Measurements from ENCODE around the gene MFAP2. TPM values are rescaled to one million over a fixed set of nuclear protein-coding genes. Genes with fewer than 3 reads are reported as not detected.
"Not testable (repeated sequence)": the region's sequence is repeated elsewhere in the genome, so short reads cannot be mapped to it uniquely, and the experiment has no call there.

MFAP2 gene
- total RNA-seq, 1 donor, result not detected

- not testable (repeated sequence) for H3K4me1 ChIP-seq (ENCODE audit: insufficient read depth, low read length); H3K4me3 ChIP-seq (ENCODE audit: low read length); H3K27me3 ChIP-seq (ENCODE audit: insufficient read depth, low read length); H3K9me3 ChIP-seq (ENCODE audit: low read depth, low read length)
Observed at GRCh38 chr1:16946185-16946584, 34.2 kb downstream of the MFAP2 start.

DNA sequence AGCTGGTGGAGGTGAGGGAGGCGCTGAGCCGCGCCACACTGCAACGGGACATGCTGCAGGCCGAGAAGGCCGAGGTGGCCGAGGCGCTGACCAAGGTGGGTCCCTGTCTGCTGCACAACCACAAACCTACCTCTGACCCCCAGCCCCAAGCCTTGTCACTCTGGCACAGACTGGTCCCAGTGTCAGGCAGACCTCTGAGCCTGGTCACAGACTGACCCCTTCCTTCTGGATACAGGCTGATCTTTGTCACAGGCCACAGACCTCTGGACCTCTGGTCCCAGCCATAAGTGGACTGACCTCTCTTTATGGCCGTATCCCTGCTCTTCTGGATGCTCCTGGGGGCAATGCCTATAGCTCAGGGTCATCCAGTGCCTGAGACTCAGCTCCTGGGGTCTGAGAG, 34.9 kb downstream of the MFAP2 start:
- not testable (repeated sequence) for H3K27me3 ChIP-seq (ENCODE audit: insufficient read depth, low read length); H3K4me1 ChIP-seq (ENCODE audit: insufficient read depth, low read length); H3K4me3 ChIP-seq (ENCODE audit: low read length); H3K9me3 ChIP-seq (ENCODE audit: low read depth, low read length)

DNA sequence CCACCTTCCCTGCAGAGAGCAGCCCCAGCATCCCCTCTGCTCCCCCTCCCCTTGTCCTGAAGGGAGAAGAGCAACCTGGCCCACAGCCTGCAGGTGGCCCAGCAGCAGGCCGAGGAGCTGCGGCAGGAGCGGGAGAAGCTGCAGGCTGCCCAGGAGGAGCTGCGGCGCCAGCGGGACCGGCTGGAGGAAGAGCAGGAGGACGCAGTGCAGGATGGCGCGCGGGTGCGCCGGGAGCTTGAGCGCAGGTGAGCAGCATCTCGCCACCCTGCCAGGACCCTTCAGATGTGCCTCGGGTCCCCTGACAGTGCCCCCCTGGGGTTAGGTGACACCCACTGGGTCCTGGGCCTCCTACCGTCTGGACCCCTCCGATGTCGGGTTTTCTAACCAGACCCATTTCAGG, 36.4 kb downstream of the MFAP2 start:
- H3K27me3 ChIP-seq (ENCODE audit: insufficient read depth, low read length), result no peaks in the 10 kb centered on the region

DNA sequence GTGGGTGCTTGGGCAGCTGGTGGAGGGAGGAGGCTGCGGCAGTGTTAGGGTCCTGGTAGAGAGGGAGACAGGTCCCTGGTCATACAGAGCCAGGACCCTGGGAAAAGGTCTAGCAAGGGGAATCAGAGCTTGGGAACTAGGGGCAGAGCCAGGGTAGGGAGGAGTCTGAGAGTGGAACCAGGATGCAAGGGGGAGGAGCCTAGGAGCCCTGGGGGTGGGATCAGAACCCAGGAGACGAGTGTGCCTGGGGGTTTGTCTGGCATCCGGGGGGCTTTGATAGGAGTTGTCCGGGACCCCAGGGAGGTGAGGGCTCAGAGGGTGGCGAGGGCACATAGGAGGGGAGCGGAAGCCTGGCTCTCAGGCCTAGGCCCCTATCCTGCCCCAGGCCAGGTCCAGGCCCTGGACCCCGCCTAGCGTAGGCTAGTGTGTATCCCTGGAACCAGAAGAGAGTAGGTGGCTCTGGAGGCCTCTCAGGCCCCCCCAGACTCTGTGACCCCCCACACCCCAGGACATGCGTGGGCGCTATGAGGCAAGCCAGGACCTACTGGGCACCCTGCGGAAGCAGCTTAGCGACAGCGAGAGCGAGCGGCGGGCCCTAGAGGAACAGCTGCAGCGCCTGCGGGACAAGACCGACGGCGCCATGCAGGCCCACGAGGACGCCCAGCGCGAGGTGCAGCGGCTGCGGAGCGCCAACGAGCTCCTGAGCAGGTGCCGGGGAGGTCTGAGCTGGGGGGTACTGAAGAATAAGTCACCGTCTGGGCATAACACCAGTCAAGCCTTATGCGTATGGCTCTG, 40.8 kb downstream of the MFAP2 start:
- not testable (repeated sequence) for H3K4me1 ChIP-seq (ENCODE audit: insufficient read depth, low read length); H3K9me3 ChIP-seq (ENCODE audit: low read depth, low read length); H3K27me3 ChIP-seq (ENCODE audit: insufficient read depth, low read length); H3K4me3 ChIP-seq (ENCODE audit: low read length)

More for the DNA sequence above, 36.4 kb downstream of the MFAP2 start:
- Histone ChIP-seq H3K9me3 (ENCODE audit: low read depth, low read length) (no peaks in the 10 kb centered on the region), H3K4me3 (ENCODE audit: low read length) (no peak overlapping the region), H3K4me1 (ENCODE audit: insufficient read depth, low read length) (no peaks in the 10 kb centered on the region)

DNA sequence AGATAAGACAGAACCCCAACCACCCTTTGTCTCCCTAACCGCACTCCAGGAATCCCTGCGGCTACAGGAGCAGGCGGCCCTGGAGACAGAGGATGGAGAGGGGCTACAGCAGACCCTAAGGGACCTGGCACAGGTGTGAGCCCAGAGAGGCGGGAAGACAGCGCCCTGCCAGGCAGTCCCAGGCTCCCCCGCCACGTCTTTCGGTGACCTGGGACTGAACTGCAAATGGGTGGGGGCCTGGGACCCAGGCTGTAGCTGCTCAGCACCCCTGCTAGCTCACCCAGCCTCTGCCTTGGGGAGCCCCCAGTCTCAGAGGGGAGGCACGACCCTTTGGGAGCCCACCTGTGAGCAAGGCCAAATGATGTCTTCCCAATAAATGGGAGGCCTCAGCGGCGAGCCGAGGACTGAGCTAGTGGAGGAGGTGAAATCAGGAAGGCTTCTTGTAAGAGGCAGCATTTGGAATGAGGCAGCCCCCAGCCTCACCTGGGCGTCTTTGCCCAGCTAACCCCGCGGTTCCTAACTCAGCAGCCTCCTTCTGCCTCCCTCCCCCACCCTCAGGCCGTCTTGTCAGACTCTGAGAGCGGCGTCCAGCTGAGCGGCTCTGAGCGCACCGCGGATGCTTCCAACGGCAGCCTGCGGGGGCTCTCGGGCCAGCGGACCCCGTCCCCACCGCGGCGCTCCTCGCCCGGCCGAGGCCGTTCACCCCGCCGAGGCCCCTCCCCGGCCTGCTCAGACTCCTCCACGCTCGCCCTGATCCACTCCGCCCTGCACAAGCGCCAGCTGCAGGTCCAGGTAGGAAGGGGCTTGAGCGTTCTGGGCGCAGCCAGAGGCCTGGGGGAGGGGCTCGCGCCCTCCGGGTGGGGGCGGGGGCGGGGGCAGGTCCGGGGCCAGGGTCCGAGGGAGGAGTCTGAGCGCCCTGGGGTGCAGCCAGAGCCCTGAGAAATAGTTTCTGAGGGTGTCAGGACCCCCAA, 41.8 kb downstream of the MFAP2 start:
- Histone ChIP-seq H3K27me3 (ENCODE audit: insufficient read depth, low read length) (no peaks in the 10 kb centered on the region), H3K9me3 (ENCODE audit: low read depth, low read length) (no peaks in the 10 kb centered on the region), H3K4me3 (ENCODE audit: low read length) (no peak overlapping the region), H3K4me1 (ENCODE audit: insufficient read depth, low read length) (no peaks in the 10 kb centered on the region)

DNA sequence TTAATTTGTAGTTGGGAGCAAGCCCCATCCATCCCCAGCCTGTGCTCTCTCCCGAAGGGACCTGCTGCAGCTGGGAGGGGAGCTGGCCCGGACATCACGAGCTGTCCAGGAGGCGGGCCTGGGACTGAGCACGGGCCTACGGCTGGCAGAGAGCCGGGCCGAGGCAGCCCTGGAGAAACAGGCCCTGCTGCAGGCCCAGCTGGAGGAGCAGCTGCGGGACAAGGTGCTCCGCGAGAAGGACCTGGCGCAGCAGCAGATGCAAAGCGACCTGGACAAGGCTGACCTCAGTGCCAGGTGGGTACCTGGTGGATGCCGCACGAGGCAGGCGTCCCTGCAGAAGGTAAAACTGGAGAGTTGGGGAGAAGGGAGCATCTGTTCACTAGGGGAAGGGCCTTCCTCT, 43.8 kb downstream of the MFAP2 start:
- not testable (repeated sequence) for H3K27me3 ChIP-seq (ENCODE audit: insufficient read depth, low read length); H3K9me3 ChIP-seq (ENCODE audit: low read depth, low read length); H3K4me1 ChIP-seq (ENCODE audit: insufficient read depth, low read length); H3K4me3 ChIP-seq (ENCODE audit: low read length)

DNA sequence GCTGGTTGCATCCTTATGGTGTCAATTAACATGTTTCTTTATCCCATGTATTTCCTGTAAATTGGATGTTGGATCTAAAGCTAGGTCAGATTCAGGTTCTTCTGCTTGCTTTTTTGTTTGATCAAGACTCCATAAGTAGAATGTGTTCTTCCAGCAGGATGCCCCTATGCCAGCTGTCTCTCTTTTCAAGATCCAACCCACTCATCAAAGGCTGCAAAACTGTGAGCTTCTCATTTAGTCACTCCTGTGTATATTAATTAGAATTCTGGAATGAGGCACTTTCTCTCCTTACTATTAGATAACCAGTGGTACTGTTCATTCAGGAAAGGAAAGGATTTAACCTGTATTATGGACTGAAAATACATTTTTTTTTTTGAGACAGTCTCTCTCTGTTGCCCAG, 46.5 kb downstream of the MFAP2 start:
- not testable (repeated sequence) for H3K9me3 ChIP-seq (ENCODE audit: low read depth, low read length); H3K27me3 ChIP-seq (ENCODE audit: insufficient read depth, low read length); H3K4me1 ChIP-seq (ENCODE audit: insufficient read depth, low read length); H3K4me3 ChIP-seq (ENCODE audit: low read length)

- not testable (repeated sequence) for H3K4me3 ChIP-seq (ENCODE audit: low read length); H3K4me1 ChIP-seq (ENCODE audit: insufficient read depth, low read length); H3K9me3 ChIP-seq (ENCODE audit: low read depth, low read length); H3K27me3 ChIP-seq (ENCODE audit: insufficient read depth, low read length)
Observed at GRCh38 chr1:16931206-16931934, 49.0 kb downstream of the MFAP2 start.

DNA sequence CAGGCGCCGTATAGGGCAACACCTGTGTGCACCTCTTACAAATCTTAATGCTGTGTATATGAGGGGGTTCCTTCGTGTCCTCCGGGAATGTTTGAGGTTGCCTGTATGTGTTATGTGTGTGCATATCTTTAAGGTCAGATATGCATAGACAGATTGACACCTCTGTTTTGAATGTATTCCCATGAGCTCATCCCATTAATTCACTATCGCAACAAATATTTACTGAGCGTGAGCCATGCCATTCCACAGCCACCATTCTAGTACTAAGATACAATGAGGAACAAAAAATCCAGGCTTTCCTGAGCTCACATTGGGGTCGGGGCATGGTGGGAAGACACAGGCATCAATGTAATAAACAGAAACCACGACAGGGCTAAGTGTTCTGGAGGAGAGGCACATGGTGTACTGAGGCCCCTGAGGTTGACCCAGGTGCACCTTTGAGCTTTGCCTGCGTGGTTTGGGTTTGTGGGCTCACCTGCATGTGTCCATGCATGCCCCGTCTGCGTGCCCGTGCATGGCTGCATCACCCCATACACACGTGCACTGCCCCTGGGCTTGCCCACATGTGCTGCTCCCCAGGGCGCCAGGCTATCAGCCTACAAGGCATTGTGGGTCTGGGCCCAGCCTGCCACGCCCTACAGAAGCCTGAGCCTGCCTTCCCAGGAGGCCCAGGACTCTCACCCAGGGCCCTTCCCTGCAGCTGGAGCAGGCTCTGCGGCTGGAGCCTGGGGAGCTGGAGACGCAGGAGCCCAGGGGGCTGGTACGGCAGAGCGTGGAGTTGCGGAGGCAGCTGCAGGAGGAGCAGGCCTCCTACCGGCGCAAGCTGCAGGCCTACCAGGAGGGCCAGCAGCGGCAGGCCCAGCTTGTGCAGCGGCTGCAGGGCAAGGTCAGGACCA, 51.0 kb downstream of the MFAP2 start:
- H3K4me3 ChIP-seq (ENCODE audit: low read length); H3K4me1 ChIP-seq (ENCODE audit: insufficient read depth, low read length): not testable (repeated sequence)

GRCh38 chr1:16927711-16928485, 52.5 kb downstream of the MFAP2 start:
- no peaks in the 10 kb centered on the region for H3K9me3 ChIP-seq (ENCODE audit: low read depth, low read length)
- H3K4me3 ChIP-seq (ENCODE audit: low read length), result no peak overlapping the region
- H3K4me1 ChIP-seq (ENCODE audit: insufficient read depth, low read length), result no peaks in the 10 kb centered on the region
- no peaks in the 10 kb centered on the region for H3K27me3 ChIP-seq (ENCODE audit: insufficient read depth, low read length)

More for the DNA sequence above, 51.0 kb downstream of the MFAP2 start:
- not testable (repeated sequence) for H3K27me3 ChIP-seq (ENCODE audit: insufficient read depth, low read length); H3K9me3 ChIP-seq (ENCODE audit: low read depth, low read length)

DNA sequence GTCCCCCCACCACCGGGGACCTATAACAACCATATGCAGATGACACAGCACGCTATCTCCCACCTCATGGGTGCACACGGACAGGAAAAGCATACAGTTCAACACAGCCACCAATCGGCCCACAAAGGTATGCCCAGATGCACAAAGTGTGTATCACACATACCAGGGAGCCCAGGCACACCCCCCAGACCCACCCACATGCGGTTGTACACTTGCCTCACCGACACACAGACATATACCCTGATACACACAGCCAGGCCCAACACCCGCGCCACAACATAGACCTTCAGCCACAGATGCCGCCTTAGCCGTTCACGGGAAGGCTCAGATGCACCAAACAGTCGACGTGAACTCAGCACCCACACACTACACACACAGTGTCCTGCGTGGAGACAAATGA, 53.2 kb downstream of the MFAP2 start:
- H3K4me3 ChIP-seq (ENCODE audit: low read length), result no peak overlapping the region
- no peaks in the 10 kb centered on the region for H3K27me3 ChIP-seq (ENCODE audit: insufficient read depth, low read length)
- no peaks in the 10 kb centered on the region for H3K9me3 ChIP-seq (ENCODE audit: low read depth, low read length)
- H3K4me1 ChIP-seq (ENCODE audit: insufficient read depth, low read length), result peaks cover 2% of the 10 kb centered on the region

- Histone ChIP-seq H3K4me1 (ENCODE audit: insufficient read depth, low read length) (peaks cover 8% of the 10 kb centered on the region), H3K4me3 (ENCODE audit: low read length) (no peak overlapping the region), H3K27me3 (ENCODE audit: insufficient read depth, low read length) (no peaks in the 10 kb centered on the region), H3K9me3 (ENCODE audit: low read depth, low read length) (no peaks in the 10 kb centered on the region)
Observed at GRCh38 chr1:16926491-16927073, 53.8 kb downstream of the MFAP2 start.

DNA sequence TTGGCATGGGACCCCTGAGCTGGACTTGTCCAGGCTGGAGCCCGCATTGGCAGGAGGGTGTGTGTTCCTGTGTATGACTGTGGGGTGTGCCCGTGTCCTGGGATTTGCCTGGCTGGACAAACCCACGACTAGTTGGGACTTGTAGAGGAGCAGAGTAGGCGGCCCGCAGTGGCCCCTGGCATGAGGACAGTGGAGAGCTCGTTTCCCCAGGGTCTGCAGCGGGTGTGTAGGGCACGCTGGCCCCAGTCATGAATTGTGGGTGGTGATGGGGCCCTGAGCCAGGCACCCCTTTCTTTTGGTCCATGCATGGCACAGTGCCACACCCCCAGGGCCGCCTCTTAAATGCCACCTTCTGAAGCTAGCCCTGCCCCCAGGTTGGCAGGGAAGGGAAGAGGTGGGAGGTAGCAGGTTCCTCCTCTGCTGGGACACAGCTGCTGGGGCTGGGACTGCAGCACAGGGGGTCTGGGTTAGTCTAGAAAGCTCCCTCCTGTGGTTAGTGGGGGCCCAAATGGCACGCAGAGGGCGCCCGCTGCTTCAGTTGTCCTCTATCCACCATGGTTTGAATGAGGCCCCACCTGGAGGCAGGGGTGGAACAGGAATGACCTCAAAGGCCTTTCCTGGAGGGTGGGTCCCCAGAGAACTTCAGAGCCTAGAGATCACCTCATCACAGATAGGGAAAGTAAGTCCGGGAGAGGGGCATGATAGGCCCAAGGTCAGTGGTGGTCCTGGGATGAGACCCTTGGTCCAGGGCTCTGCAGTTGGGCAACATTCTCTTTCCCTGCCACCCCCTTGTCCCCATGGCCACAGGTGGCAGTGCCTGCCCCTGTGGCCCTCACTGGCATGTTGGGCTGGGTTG, 54.6 kb downstream of the MFAP2 start:
- peaks cover 13% of the 10 kb centered on the region for H3K4me1 ChIP-seq (ENCODE audit: insufficient read depth, low read length)
- H3K4me3 ChIP-seq (ENCODE audit: low read length), result no peak overlapping the region
- no peaks in the 10 kb centered on the region for H3K9me3 ChIP-seq (ENCODE audit: low read depth, low read length)

More for the DNA sequence above, 54.6 kb downstream of the MFAP2 start:
- no peaks in the 10 kb centered on the region for H3K27me3 ChIP-seq (ENCODE audit: insufficient read depth, low read length)
